HepG2 (cell line): ENCODE data around the gene R3HDM1.

Experiments
- ARID3A ChIP-seq: IDR thresholded peaks from 2 replicates; pipeline ENCODE4 v1.6.1; 2012; ENCODE audit warnings: low read depth, low read length, improper control_type of control experiment
- ATF1 ChIP-seq: IDR thresholded peaks from 2 replicates; pipeline ENCODE4 v1.6.1; 2016; ENCODE audit warnings: mild to moderate bottlenecking, control low read depth
- CTCF ChIP-seq: sonication (generic); formaldehyde crosslinking; IDR thresholded peaks from 2 replicates; pipeline ENCODE4 v1.5.0; 2020; ENCODE audit warnings: mild to moderate bottlenecking, missing genetic modification reagents, moderate library complexity
- GATA4 ChIP-seq: sonication (generic); IDR thresholded peaks from 2 replicates; pipeline ENCODE4 v1.6.1; 2016; ENCODE audit warnings: antibody characterized with exemption, low read depth, borderline replicate concordance
- GATAD2A ChIP-seq: IDR thresholded peaks from 2 replicates; pipeline ENCODE4 v1.6.1; 2016
- SNAI1 ChIP-seq: sonication (generic); formaldehyde crosslinking; IDR thresholded peaks from 2 replicates; pipeline ENCODE4 v1.5.0; 2020; ENCODE audit warnings: mild to moderate bottlenecking, missing genetic modification reagents, borderline replicate concordance
- YY1 ChIP-seq: IDR thresholded peaks from 2 replicates; pipeline ENCODE4 v1.6.1; 2011; ENCODE audit warnings: low read length, low read depth, moderate library complexity, mild to moderate bottlenecking; ENCODE audit not compliant: insufficient read depth, insufficient replicate concordance
- ZNF547 ChIP-seq: sonication (generic); formaldehyde crosslinking; IDR thresholded peaks from 2 replicates; pipeline ENCODE4 v1.5.1; 2020; ENCODE audit warnings: mild to moderate bottlenecking, missing genetic modification reagents

- TF ChIP-seq SNAI1 (CRISPR knock-in tag) (0 out of 2 replicates have a peak, but pooled peaks have one; percentile 64), GATA4 (no peak), YY1 (no peak), ARID3A (no peak), CTCF (CRISPR knock-in tag) (no peak), ZNF547 (CRISPR knock-in tag) (0 out of 2 replicates have a peak, but pooled peaks have one; percentile 8), GATAD2A (CRISPR knock-in tag) (no peak), ATF1 (CRISPR knock-in tag) (no peak)
Observed at GRCh38 chr2:135742325-135742757, 211.1 kb downstream of the R3HDM1 start.
